Loucy (cell line): Measurements from ENCODE around the gene CORO7.

Experiments
- CTCF ChIP-seq: fragments of 200-600 bp; sonication (generic); conservative IDR thresholded peaks from 2 replicates; pipeline ENCODE4 v1.5.1; 2014; ENCODE audit warnings: mild to moderate bottlenecking, antibody characterized with exemption, low read length
- EZH2phosphoT487 ChIP-seq: fragments of 200-600 bp; IDR thresholded peaks from 2 replicates; pipeline ENCODE4 v1.6.1; 2018; ENCODE audit warnings: antibody characterized with exemption, mild to moderate bottlenecking, moderate library complexity, borderline replicate concordance

GRCh38 chr16:4334724-4335495 is 81.5 kb downstream of the CORO7 start:
- TF ChIP-seq CTCF (no peak), EZH2phosphoT487 (no peak)
